Upper lobe of left lung (tissue), 4 donors: ENCODE measurements around the gene HABP4.

Source experiments
- CTCF ChIP-seq, 6 experiments: fragments of 450-650 bp in 4 of 6; fragments of 200-600 bp in 2 of 6; sonication (generic) in 2 of 6; IDR thresholded peaks; one replicate each; pipeline ENCODE4 v1.5.1; 2016 to 2019; ENCODE audit warnings: antibody characterized with exemption in 6 of 6
- EP300 ChIP-seq, 4 donors: sonication (generic); formaldehyde crosslinking; IDR thresholded peaks; one replicate each; pipeline ENCODE4 v1.5.1; 2017; ENCODE audit warnings: antibody characterized with exemption in 4 of 4, control low read depth in 2 of 4
- POLR2A ChIP-seq, 4 donors: fragments of 450-650 bp; IDR thresholded peaks; one replicate each; pipeline ENCODE4 v1.5.1; 2016 to 2017; ENCODE audit warnings: antibody characterized with exemption in 4 of 4, mild to moderate bottlenecking in 2 of 4
- POLR2AphosphoS5 ChIP-seq, 2 donors: sonication (generic); formaldehyde crosslinking; IDR thresholded peaks; one replicate each; pipeline ENCODE4 v1.5.1; 2017; ENCODE audit warnings: antibody characterized with exemption in 2 of 2

GRCh38 chr9:96464426-96464825 is 14.5 kb downstream of the HABP4 start:
- TF ChIP-seq POLR2A (IDR thresholded peaks at IDR 0.05) (no peak), CTCF (IDR thresholded peaks at IDR 0.05) (no peak), POLR2AphosphoS5 (IDR thresholded peaks at IDR 0.05) (no peak), EP300 (IDR thresholded peaks at IDR 0.05) (no peak)
